Gastroesophageal sphincter (tissue), 4 donors: ENCODE measurements around the gene C22orf15. TPM values are rescaled to one million over a fixed set of nuclear protein-coding genes. Genes with fewer than 3 reads are reported as not detected.

ENCODE experiments used
- ATAC-seq: fragments of 150-250 bp; one replicate; pipeline ENCODE4 v1.9.1; 2016; ENCODE audit warnings: mild to moderate bottlenecking, moderate library complexity
- H3K27ac ChIP-seq, 4 donors: fragments of 200-600 bp; sonication (generic) in 3 of 4; 1 replicate in 3 of 4; 2 replicates in 1 of 4; pipeline ENCODE4 v1.5.1; 2016 to 2019
- H3K27me3 ChIP-seq: fragments of 200-600 bp; sonication (generic); one replicate; pipeline ENCODE4 v1.5.1; 2019
- H3K36me3 ChIP-seq, 2 donors: fragments of 200-600 bp; sonication (generic); one replicate each; pipeline ENCODE4 v1.5.1; 2019; ENCODE audit warnings: control low read depth in 1 of 2
- H3K4me1 ChIP-seq, 3 donors: fragments of 200-600 bp; sonication (generic); 1 replicate in 2 of 3; 2 replicates in 1 of 3; pipeline ENCODE4 v1.5.1; 2016 to 2019; ENCODE audit warnings: control low read depth in 2 of 3
- H3K4me3 ChIP-seq, 2 donors: fragments of 200-600 bp; sonication (generic); one replicate each; pipeline ENCODE4 v1.5.1; 2019; ENCODE audit warnings: mild to moderate bottlenecking in 1 of 2, moderate library complexity in 1 of 2
- H3K9me3 ChIP-seq, 3 donors: fragments of 200-600 bp; sonication (generic); one replicate each; pipeline ENCODE4 v1.5.1; 2017 to 2019; ENCODE audit warnings: control low read depth in 2 of 3
- CTCF ChIP-seq, 4 experiments: fragments of 200-600 bp in 2 of 4; fragments of 450-650 bp in 2 of 4; sonication (generic) in 1 of 4; IDR thresholded peaks; one replicate each; pipeline ENCODE4 v1.5.1; 2017 to 2019; ENCODE audit warnings: antibody characterized with exemption in 4 of 4, mild to moderate bottlenecking in 2 of 4, moderate library complexity in 2 of 4
- EP300 ChIP-seq: sonication (generic); formaldehyde crosslinking; IDR thresholded peaks from one replicate; pipeline ENCODE4 v1.6.1; 2017; ENCODE audit warnings: antibody characterized with exemption, mild to moderate bottlenecking
- POLR2A ChIP-seq, 2 donors: fragments of 450-650 bp; IDR thresholded peaks; one replicate each; pipeline ENCODE4 v1.6.1; 2017; ENCODE audit warnings: antibody characterized with exemption in 2 of 2, mild to moderate bottlenecking in 2 of 2, moderate library complexity in 1 of 2
- POLR2AphosphoS5 ChIP-seq: sonication (generic); formaldehyde crosslinking; IDR thresholded peaks from one replicate; pipeline ENCODE4 v1.6.1; 2017; ENCODE audit warnings: antibody characterized with exemption
- WGBS, 2 donors: methylation state at CpG; one replicate each; pipeline ENCODE4 v1.1.5; 2018; ENCODE audit warnings: low coverage in 1 of 2; 5-methylcytosine and 5-hydroxymethylcytosine counted together
- total RNA-seq, 4 donors: library from RNA; depleted of rRNA; stranded (reverse); fragments of >200 nt; gene quantifications; one replicate each; pipeline ENCODE4 v1.1.0, GENCODE V29; 2016

Gene C22orf15
- total RNA-seq, 4 donors from 2014 or later, result 0.54 to 0.81 TPM; not detected in 2

DNA sequence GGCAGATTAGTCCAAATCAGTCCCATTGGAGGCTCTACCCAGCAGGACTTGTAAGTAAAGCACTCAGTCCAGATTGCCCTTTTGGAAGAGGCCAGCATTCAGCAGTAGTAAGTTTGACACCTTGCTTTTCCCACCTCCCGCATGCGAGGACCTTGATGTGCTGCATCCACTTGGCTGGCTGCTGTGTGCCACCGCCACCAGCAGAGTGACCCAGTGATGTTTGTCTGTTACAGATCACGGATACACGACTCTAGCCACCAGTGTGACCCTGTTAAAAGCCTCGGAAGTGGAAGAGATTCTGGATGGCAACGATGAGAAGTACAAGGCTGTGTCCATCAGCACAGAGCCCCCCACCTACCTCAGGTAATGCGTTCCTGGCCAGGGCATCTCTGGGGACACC, 30.5 kb downstream of the C22orf15 start:
- H3K4me1 ChIP-seq, result peaks cover 0 to 39% (median 0%) of the 10 kb centered on the region in 3 donors
- H3K36me3 ChIP-seq, result peaks cover 0 to 64% of the 10 kb centered on the region in 2 donors
- no peaks in the 10 kb centered on the region for H3K9me3 ChIP-seq
- TF ChIP-seq CTCF (IDR thresholded peaks at IDR 0.05) (no peak), POLR2AphosphoS5 (no peak), EP300 (no peak), POLR2A (IDR thresholded peaks at IDR 0.05) (no peak)
- H3K4me3 ChIP-seq, result no peak overlapping the region
- H3K27ac ChIP-seq, result no peak overlapping the region
- ATAC-seq, result no peak
- H3K27me3 ChIP-seq, result no peaks in the 10 kb centered on the region
- WGBS, 2 donors, result 81 to 93% methylated on average over 3 to 4 of the region's 8 CpGs

DNA sequence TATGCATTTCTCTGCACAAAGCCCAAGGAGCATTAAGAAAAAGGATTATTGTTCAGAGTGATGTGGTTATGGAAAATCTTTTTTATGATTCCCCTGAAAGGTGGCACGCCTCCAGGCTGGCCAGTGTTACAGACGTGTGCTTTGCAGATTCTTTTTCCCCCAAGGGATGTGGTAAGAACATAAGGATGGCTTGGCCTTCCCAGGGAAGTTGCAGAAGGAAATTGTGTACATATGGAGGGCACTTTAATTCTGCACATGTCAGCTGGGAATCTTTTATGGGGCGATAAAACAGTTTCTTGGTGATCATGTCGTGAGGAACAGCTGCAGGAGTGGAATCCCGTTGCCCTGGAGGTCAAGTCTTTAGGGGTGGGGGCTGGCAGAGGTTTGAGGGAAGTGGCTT, 33.7 kb downstream of the C22orf15 start:
- Histone ChIP-seq H3K9me3 (no peaks in the 10 kb centered on the region), H3K4me3 (no peak overlapping the region), H3K4me1 (peaks cover 0 to 8% (median 0%) of the 10 kb centered on the region in 3 donors), H3K27ac (no peak overlapping the region), H3K36me3 (peaks cover 0 to 91% of the 10 kb centered on the region in 2 donors), H3K27me3 (no peaks in the 10 kb centered on the region)
- WGBS, 2 donors, result 33 to 54% methylated on average over 1 to 2 of the region's 5 CpGs
- ATAC-seq, result no peak
- TF ChIP-seq POLR2A (IDR thresholded peaks at IDR 0.05), result no peak
- no peak for TF ChIP-seq EP300
- TF ChIP-seq CTCF (IDR thresholded peaks at IDR 0.05), result no peak
- TF ChIP-seq POLR2AphosphoS5, result no peak

GRCh38 chr22:23800297-23801237, 37.8 kb downstream of the C22orf15 start:
- TF ChIP-seq POLR2A (IDR thresholded peaks at IDR 0.05), result no peak
- TF ChIP-seq POLR2AphosphoS5, result no peak
- no peak for TF ChIP-seq CTCF (IDR thresholded peaks at IDR 0.05)
- TF ChIP-seq EP300, result no peak
- Histone ChIP-seq H3K4me1 (no peaks in the 10 kb centered on the region), H3K36me3 (peaks cover 0 to 92% of the 10 kb centered on the region in 2 donors), H3K27ac (no peak overlapping the region), H3K27me3 (no peaks in the 10 kb centered on the region), H3K9me3 (no peaks in the 10 kb centered on the region), H3K4me3 (no peak overlapping the region)
- WGBS, 2 donors, result 88 to 91% methylated on average over 5 to 14 of the region's 18 CpGs
- ATAC-seq, result no peak

DNA sequence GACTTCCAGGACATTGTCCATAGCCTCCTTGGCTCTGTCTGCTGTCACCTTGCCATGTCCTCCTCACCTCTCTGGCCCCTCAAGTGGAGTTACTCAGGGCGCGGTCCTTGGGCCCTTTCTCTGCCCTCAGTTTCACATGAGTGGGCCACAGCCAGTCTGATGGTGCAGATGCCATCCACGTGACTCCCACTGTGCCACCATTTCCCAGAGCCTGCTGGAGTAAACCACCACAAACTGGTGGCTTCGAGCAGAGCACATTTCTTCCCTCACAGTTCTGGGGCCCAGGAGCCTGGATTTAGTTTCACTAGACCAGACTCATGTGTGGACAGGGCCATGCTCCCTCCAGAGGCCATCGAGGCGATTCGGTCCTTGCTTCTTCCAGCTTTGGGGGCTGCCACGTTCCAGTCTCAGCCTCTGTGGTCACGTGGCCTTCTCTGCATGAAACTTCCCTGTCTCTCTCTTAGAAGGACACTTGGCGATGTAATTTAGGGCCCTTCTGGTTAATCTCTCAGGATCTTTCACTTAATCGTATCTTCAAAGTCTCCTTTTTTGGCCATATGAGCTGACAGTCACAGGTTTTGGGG, 38.5 kb downstream of the C22orf15 start:
- TF ChIP-seq POLR2A (IDR thresholded peaks at IDR 0.05), result no peak
- TF ChIP-seq CTCF (IDR thresholded peaks at IDR 0.05), result no peak
- no peak for TF ChIP-seq EP300
- no peak for TF ChIP-seq POLR2AphosphoS5

More for the DNA sequence above, 38.5 kb downstream of the C22orf15 start:
- Histone ChIP-seq H3K4me1 (no peaks in the 10 kb centered on the region), H3K9me3 (no peaks in the 10 kb centered on the region), H3K36me3 (peaks cover 0 to 92% of the 10 kb centered on the region in 2 donors), H3K27me3 (no peaks in the 10 kb centered on the region), H3K27ac (no peak overlapping the region), H3K4me3 (no peak overlapping the region)
- 75 to 80% methylated on average over 8 to 10 of the region's 11 CpGs for WGBS, 2 donors
- no peak for ATAC-seq
